KMS-11 (cell line): ENCODE measurements around the gene SHCBP1L.
"Not testable (repeated sequence)": the region's sequence is repeated elsewhere in the genome, so short reads cannot be mapped to it uniquely, and the experiment has no call there.

Source experiments
- H2AFZ ChIP-seq: fragments of 200-600 bp; sonication (generic); 2 replicates; pipeline ENCODE4 v1.6.1; 2016; ENCODE audit warnings: antibody characterized with exemption, mixed run types, low read depth
- H3K27ac ChIP-seq: fragments of 200-600 bp; sonication (generic); 2 replicates; pipeline ENCODE4 v1.6.1; 2016; ENCODE audit warnings: mild to moderate bottlenecking, mixed run types
- H3K27me3 ChIP-seq: fragments of 200-600 bp; sonication (generic); 2 replicates; pipeline ENCODE4 v1.6.1; 2017; ENCODE audit warnings: mild to moderate bottlenecking, low read depth, mixed run types, moderate library complexity; ENCODE audit not compliant: insufficient read depth
- H3K36me3 ChIP-seq: fragments of 200-600 bp; sonication (generic); 2 replicates; pipeline ENCODE4 v1.6.1; 2017; ENCODE audit warnings: mild to moderate bottlenecking, mixed run types; ENCODE audit not compliant: insufficient read depth
- H3K4me1 ChIP-seq: fragments of 200-600 bp; sonication (generic); 2 replicates; pipeline ENCODE4 v1.6.1; 2016; ENCODE audit warnings: mild to moderate bottlenecking, low read depth, mixed run types; ENCODE audit not compliant: poor library complexity, severe bottlenecking
- H3K4me2 ChIP-seq: fragments of 200-600 bp; sonication (generic); 2 replicates; pipeline ENCODE4 v1.7.0; 2016; ENCODE audit warnings: mild to moderate bottlenecking, mixed run types
- H3K4me3 ChIP-seq: fragments of 200-600 bp; sonication (generic); IDR thresholded peaks from 2 replicates; pipeline ENCODE4 v1.6.1; 2017; ENCODE audit warnings: low read depth, low read length, mixed read lengths; ENCODE audit not compliant: insufficient read depth
- H3K79me2 ChIP-seq: fragments of 200-600 bp; sonication (generic); 2 replicates; pipeline ENCODE4 v1.6.1; 2016; ENCODE audit warnings: low read depth, mixed run types; ENCODE audit not compliant: insufficient read depth
- H3K9ac ChIP-seq: fragments of 200-600 bp; sonication (generic); 2 replicates; pipeline ENCODE4 v1.6.1; 2016; ENCODE audit warnings: mild to moderate bottlenecking, mixed run types
- H4K20me1 ChIP-seq: fragments of 200-600 bp; sonication (generic); 2 replicates; pipeline ENCODE4 v1.6.1; 2016; ENCODE audit warnings: mild to moderate bottlenecking, mixed run types; ENCODE audit not compliant: insufficient read depth
- TF ChIP-seq, protein P1 (sequence below): fragments of 200-600 bp; sonication (generic); conservative IDR thresholded peaks from 2 replicates; pipeline ENCODE4 v1.6.1; 2017; ENCODE audit warnings: low read depth, mild to moderate bottlenecking, antibody characterized with exemption, low read length, moderate library complexity, mixed read lengths

SHCBP1L gene

DNA sequence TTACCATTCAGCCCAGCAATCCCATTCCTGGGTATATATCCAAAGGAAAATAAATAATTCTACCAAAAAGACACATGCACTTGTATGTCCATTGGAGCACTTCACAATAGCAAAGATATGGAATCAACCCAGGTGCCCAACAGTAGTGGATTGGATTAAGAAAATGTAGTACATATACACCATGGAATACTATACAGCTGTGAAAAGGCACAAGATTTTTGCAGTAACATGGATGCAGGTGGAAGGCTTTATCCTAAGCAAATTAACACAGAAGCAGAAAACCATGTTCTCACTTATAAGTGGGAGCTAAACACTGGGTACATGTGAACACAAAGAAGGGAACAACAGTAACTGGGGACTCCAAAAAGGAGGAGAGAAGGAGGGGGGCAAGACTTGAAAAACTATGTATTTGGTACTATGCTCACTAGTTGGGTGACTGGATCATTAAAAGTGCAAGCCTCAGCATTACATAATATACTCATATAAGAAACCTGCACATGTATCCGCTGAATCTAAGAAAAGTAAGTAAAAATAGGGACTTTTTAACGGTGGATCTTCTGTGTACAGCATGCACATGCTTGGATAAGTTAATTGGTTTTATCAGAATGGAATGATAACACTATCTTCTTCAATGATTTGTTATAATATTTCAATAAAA is 3.9 kb upstream of the SHCBP1L start:
- H3K4me3 ChIP-seq: no peak overlapping the region
- H3K4me2 ChIP-seq: no peak overlapping the region
- H2AFZ ChIP-seq: no peak overlapping the region
- H3K79me2 ChIP-seq: no peaks in the 10 kb centered on the region
- H3K9ac ChIP-seq: no peak overlapping the region
- H3K4me1 ChIP-seq: no peaks in the 10 kb centered on the region
- no peaks in the 10 kb centered on the region for H4K20me1 ChIP-seq
- H3K27ac ChIP-seq: no peak overlapping the region
- TF ChIP-seq, protein P1, sequence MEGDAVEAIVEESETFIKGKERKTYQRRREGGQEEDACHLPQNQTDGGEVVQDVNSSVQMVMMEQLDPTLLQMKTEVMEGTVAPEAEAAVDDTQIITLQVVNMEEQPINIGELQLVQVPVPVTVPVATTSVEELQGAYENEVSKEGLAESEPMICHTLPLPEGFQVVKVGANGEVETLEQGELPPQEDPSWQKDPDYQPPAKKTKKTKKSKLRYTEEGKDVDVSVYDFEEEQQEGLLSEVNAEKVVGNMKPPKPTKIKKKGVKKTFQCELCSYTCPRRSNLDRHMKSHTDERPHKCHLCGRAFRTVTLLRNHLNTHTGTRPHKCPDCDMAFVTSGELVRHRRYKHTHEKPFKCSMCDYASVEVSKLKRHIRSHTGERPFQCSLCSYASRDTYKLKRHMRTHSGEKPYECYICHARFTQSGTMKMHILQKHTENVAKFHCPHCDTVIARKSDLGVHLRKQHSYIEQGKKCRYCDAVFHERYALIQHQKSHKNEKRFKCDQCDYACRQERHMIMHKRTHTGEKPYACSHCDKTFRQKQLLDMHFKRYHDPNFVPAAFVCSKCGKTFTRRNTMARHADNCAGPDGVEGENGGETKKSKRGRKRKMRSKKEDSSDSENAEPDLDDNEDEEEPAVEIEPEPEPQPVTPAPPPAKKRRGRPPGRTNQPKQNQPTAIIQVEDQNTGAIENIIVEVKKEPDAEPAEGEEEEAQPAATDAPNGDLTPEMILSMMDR: no peak
- no peaks in the 10 kb centered on the region for H3K27me3 ChIP-seq
- H3K36me3 ChIP-seq: no peaks in the 10 kb centered on the region

DNA sequence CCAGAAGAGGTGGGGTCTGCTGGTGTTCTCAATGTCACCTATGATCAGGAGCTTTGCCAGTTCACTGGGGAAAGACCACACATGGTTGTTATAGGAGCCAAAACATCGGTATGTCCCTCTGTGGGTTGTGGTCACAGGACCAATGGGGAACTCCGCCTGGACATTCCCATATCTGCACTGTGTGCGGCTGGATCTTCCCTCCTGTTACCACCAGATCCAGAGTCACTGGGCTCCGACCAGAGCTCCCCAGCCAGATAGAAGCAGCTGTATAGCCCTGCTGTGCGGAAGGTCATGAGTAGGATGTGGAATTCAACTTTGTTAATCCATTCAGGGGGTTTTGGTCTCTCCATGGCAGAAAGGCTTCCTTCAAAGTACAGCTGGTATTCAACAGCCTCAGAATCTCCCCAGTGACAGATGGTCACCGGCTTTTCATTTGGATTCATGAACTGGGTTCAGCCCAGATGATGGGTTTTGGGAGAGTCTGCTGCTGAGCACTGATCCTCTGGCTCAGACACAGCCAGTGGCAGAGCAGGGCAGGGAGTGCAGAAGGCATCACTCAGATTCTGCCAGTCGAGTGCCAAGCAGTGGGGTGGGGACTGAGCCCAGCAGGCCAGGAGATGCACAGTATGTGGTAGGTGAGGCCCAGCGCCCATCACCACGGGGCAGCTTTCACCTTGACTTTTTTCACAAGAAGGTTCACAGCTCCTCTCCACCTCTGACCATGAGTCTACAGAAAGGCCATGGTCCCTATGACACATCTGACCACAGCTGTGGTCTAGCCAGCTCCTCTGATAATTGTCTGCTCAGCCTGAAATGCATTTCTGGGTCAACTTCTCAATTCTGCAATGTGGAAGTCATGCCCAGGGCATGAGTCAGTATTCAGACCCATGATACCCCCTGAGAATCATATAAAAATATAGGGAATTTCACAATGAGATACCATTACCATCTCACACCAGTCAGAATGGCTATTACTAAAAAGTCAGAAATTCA is 2.9 kb upstream of the SHCBP1L start:
- no peak overlapping the region for H3K4me3 ChIP-seq
- no peak overlapping the region for H2AFZ ChIP-seq
- no peaks in the 10 kb centered on the region for H3K27me3 ChIP-seq
- H3K36me3 ChIP-seq: no peaks in the 10 kb centered on the region
- no peak overlapping the region for H3K27ac ChIP-seq
- TF ChIP-seq, protein P1: no peak
- H3K4me2 ChIP-seq: no peak overlapping the region
- no peak overlapping the region for H3K9ac ChIP-seq
- H3K4me1 ChIP-seq: no peaks in the 10 kb centered on the region
- no peaks in the 10 kb centered on the region for H4K20me1 ChIP-seq
- no peaks in the 10 kb centered on the region for H3K79me2 ChIP-seq

DNA sequence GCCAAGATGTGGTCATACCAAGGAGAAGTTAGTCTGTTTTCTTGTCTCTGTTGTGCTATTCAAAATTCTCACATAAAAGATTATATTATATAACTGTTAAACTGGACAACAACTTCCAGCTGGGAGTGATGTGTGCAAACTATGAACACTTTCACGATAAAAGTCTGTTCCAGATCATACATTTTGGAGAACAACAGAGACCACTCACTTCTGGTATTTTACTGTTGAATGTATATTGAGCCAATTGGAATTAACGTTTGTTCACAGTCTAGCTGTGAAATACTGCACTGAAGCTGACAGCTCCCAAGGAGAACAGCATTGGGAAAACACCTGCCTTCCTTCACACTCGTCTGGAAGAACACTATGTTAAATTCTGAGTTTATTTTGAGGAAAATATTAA is 860 bp upstream of the SHCBP1L start:
- H2AFZ ChIP-seq: no peak overlapping the region
- no peaks in the 10 kb centered on the region for H3K36me3 ChIP-seq
- H3K79me2 ChIP-seq: no peaks in the 10 kb centered on the region
- TF ChIP-seq, protein P1: no peak
- H3K9ac ChIP-seq: no peak overlapping the region
- no peak overlapping the region for H3K4me3 ChIP-seq
- no peak overlapping the region for H3K4me2 ChIP-seq
- H3K27me3 ChIP-seq: no peaks in the 10 kb centered on the region
- H3K27ac ChIP-seq: no peak overlapping the region
- no peaks in the 10 kb centered on the region for H4K20me1 ChIP-seq
- H3K4me1 ChIP-seq: no peaks in the 10 kb centered on the region

DNA sequence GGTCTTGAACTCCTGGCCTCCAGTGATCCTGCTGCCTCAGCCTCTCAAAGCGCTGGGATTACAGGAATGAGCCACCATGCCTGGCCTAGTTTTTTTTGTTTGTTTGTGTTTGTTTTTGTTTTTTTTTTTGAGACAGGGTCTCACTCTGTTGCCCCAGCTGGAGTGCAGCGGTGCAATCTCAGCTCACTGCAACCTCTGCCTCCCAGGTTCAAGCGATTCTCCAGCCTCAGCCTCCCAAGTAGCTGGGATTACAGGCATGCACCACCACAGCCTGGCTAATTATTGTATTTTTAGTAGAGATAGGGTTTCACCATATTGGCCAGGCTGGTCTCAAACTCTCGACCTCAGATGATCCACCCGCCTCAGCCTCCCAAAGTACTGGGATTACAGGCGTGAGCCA is 9.6 kb downstream of the SHCBP1L start:
- H3K9ac ChIP-seq, H2AFZ ChIP-seq, H3K4me2 ChIP-seq, H3K36me3 ChIP-seq, H3K4me3 ChIP-seq, H3K27ac ChIP-seq, H3K4me1 ChIP-seq, H3K27me3 ChIP-seq, H3K79me2 ChIP-seq, H4K20me1 ChIP-seq: not testable (repeated sequence)

DNA sequence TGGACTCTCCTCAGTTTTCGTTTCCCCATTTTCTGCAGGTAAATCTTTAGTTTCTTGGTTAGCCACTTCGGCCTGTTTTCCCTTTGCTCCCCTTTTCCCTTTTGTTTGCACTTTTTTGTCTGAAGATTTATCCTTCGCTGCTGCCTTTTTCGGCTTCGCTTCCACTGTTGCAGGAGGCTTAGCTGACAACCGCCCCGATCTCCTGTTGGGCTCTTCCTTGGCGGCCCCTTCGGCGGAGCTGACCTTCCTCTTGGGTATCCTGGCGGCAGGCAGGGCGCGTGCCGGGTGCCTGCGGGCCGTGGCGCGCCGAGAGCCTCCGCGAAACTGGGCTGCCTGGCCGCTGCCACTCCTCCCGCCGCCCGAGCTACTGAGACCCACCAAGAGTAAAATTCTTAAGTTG is 10.8 kb downstream of the SHCBP1L start:
- H3K27me3 ChIP-seq, H3K27ac ChIP-seq, H3K79me2 ChIP-seq, H3K36me3 ChIP-seq, H4K20me1 ChIP-seq, H3K4me3 ChIP-seq, H3K4me1 ChIP-seq, H3K4me2 ChIP-seq, H2AFZ ChIP-seq, H3K9ac ChIP-seq: not testable (repeated sequence)
